ENCODE measurements around the gene AXIN1.

GRCh38 chr16:346587-346986 is 5.9 kb downstream of the AXIN1 start:
- TF ChIP-seq, protein P1, sequence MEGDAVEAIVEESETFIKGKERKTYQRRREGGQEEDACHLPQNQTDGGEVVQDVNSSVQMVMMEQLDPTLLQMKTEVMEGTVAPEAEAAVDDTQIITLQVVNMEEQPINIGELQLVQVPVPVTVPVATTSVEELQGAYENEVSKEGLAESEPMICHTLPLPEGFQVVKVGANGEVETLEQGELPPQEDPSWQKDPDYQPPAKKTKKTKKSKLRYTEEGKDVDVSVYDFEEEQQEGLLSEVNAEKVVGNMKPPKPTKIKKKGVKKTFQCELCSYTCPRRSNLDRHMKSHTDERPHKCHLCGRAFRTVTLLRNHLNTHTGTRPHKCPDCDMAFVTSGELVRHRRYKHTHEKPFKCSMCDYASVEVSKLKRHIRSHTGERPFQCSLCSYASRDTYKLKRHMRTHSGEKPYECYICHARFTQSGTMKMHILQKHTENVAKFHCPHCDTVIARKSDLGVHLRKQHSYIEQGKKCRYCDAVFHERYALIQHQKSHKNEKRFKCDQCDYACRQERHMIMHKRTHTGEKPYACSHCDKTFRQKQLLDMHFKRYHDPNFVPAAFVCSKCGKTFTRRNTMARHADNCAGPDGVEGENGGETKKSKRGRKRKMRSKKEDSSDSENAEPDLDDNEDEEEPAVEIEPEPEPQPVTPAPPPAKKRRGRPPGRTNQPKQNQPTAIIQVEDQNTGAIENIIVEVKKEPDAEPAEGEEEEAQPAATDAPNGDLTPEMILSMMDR (IDR thresholded peaks at IDR 0.05): no peak
- no peak for TF ChIP-seq POLR2A (IDR thresholded peaks at IDR 0.05)
